Hippocampal formation (tissue), 2 donors: ENCODE data around the gene RRH.
"Not testable (repeated sequence)": the region's sequence is repeated elsewhere in the genome, so short reads cannot be mapped to it uniquely, and the experiment has no call there.

ENCODE experiments used
- DNase-seq, 2 donors: peaks; one replicate each; lab custom pipeline; 2025; lab: John Stamatoyannopoulos, UW

Gene RRH, protein sequence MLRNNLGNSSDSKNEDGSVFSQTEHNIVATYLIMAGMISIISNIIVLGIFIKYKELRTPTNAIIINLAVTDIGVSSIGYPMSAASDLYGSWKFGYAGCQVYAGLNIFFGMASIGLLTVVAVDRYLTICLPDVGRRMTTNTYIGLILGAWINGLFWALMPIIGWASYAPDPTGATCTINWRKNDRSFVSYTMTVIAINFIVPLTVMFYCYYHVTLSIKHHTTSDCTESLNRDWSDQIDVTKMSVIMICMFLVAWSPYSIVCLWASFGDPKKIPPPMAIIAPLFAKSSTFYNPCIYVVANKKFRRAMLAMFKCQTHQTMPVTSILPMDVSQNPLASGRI

DNA sequence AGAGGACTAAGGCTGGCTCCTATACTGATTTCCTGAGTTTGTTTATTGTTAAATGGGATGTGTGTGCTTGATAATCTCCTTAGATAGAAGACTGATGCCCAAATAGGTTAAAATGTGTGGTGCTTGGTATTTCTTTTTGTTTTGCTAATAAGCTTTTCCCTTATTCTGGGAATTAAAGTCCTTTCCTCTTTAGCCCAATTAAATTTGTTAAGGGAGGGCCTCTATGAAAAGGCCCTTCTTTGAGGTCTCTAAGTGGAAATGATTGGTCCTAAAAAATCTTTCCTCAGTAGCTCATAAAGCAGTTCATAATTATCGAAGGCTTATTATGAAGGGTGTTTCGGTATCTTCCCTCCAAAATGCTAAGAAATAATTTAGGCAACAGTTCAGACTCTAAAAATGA, at the start of gene RRH:
Gene RRH, plus strand, starts transcription at position 301 of the 400 bp plus-strand sequence. Its CDS starts 56 bp downstream, at position 357.
- no peak for DNase-seq

DNA sequence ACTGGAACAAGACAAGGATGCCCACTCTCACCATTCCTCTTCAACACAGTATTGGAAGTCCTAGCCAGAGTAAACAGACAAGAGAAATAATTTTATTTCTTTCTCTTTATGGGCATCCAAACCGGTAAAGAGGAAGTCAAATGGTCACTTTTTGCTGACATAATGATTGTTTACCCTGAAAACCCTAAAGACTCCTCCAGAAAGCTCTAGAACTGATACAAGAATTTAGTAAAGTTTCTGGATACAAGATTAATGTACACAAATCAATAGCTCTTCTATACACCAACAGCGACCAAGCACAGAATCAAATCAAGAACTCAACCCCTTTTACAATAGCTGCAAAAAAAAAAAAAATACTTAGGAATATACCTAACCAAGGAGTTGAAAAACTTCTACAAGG, 45.7 kb upstream of the RRH start:
- DNase-seq: not testable (repeated sequence)

DNA sequence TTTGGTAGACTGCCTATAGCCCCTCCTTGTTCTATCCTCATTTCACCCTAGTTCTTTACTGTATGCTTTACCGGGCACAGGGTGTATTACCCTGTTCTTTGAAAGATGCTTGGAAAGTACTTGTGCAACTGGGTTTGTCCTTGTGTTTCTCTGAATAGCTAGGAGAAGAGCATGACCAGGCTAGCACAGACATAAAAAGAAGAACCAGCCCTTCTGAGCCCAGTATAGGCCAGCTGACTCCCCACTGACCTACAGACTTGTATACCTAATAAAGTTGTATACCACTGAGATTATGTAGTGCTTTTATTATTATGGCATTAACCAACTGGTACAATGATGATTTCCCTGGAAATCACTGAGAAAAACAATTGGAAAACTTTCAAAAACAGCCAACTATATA, 40.9 kb upstream of the RRH start:
- DNase-seq: no peak

DNA sequence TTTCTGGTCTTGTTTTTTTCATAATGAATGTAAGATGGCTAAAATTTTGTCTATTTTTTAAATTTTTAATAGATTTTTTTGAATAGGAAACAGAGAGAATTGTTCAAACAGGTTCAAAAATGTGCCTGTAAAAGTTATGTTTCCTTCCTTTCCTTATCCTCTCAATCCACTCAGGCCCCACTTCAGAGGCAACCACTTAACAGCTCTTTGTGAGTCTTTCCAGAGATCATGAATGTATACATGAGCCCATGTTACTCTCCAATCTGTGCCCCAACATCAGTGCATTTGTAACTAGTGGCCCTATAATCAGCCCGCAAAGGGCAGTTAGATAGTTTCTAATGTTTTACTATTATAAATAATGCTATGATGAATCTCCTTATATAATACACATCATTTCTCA, 40.0 kb upstream of the RRH start:
- no peak for DNase-seq

DNA sequence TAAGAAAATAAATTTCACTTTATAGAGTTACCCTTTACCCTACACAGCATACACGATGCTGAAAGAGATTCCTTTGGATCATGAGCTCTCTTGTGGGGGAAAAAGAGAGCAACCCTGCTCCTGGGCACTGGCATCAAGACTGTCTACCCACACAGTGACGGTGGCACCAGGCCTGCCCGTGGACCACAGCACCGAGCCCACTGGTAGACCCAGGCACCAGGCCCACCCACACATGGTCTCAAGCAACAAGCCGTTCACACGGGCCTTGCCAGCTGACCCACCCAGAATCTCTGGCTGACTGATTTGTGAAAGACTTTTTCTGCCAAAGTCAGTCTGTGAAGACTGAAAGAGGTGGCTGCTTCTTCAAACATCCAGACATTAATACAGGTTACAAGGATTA, 32.7 kb upstream of the RRH start:
- no peak for DNase-seq

DNA sequence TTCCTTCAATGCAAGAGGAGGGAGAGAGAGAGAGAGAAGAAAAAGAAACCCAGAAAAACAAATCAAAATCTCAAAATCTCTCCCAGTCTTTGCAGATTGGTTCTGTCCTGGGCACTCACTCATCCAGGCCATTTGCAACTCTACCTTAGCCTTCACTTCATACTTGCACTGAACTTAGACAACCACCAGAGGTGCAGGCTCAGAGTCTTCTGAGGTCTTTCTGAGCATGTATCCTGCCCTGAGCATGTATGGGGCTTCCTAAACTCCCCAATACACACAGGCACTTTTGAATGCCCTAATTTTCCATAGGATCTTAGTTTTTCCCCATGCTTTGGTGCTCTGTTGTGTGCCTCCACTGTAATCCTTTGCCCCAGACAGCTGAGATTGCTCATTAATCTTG, 28.9 kb upstream of the RRH start:
- no peak for DNase-seq

DNA sequence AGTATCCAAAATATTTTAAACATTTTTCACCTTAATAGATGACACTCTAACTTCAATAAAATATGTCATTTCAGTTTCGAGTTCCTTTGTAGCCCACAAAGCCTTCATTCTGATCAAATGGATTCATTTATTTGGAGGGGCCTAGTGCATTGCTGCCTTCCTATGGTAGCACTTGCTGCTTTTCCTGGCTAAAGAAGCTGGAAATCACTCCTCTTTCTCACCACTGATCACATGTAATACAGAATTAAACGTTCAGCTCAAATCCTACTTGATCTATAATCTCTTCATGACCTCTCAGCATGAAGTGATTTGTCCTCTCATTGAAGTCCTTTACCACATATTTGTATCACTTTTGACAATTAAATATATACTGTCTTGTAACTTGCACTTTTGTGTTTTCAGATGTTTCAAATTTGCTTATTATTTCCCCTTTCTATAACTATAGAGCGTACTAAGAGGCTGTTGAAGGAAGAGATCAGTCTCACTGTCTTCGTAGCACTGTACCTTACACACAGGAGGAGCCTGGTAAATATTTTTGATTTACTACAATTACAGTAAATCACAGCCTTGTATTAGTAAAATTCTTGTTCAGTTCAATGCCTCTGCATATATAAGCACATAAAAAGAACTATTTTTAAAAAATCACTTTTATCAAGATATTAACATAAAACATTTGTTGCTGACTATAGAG, 26.5 kb upstream of the RRH start:
- no peak for DNase-seq

DNA sequence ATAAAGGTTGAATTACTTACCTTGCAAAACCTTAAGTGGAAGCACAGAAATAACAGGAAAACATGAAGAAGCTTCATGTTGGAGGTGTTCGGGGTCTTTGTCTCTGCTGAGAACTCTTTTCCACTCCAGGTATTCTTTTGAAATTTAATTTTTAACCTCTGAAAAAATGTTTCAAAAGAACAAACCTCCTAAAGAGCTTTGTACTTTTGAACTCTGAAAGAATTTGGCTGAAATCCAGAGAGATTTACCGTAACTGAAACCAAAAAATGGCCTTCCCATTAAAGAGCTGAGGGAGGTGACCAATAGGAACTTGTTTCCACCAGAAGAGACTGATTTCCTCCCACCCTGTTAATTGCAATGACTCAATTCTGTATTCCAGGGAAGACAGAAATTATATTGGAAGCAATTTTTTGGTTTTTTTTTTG, 25.9 kb upstream of the RRH start, which contains the start of gene CFI:
Gene CFI, minus strand, starts transcription at position 105 of the 425 bp plus-strand sequence. Its CDS starts 28 bp downstream, at position 77.
- no peak for DNase-seq

DNA sequence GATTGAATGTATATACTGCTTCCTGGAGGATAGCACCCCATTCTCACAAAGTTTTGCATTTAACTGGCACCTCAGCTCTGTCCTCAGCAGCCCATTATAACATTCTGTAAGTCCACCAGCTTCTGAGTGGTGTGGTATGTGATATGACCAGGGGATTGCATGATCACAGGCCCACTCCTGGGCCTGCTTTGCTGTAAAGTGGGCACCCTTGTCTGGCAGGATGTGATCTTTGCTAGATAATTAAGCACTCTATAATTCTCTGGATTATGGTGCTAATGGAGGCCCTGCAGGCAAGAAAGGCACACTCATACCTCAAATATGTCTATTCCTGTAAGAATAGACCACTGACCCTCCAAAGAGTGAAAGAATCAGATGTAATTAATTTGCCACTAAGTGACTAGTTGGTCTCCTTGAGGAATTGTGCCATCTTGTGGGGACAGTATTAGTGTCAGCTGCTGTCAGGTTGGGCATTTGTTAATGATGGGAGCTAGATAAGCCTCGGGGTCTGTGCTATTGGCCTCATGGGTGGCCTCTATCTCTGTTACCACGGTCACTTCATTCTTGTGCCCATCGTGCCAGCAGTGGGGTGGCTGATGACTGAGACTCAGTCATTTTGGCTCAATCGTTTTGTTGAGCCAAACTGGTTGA, 23.7 kb upstream of the RRH start:
- no peak for DNase-seq

DNA sequence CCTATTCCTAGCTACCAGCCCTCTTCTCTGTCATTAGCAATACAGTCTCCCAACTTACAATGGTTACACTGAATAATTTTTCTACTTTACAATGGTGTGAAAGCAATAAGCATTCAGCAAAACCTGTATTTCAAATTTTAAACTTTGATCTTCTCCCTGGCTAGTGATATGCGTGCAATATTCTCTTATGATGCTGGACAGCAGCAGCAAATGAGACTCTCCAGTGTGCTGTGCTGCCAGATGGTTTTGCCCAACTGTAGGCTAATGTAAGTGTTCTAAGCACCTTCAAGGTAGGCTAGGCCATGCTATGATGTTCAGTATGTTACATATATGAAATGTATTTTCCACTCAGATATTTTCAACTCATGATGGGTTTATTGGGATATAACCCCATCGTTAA, 18.1 kb upstream of the RRH start:
- no peak for DNase-seq

DNA sequence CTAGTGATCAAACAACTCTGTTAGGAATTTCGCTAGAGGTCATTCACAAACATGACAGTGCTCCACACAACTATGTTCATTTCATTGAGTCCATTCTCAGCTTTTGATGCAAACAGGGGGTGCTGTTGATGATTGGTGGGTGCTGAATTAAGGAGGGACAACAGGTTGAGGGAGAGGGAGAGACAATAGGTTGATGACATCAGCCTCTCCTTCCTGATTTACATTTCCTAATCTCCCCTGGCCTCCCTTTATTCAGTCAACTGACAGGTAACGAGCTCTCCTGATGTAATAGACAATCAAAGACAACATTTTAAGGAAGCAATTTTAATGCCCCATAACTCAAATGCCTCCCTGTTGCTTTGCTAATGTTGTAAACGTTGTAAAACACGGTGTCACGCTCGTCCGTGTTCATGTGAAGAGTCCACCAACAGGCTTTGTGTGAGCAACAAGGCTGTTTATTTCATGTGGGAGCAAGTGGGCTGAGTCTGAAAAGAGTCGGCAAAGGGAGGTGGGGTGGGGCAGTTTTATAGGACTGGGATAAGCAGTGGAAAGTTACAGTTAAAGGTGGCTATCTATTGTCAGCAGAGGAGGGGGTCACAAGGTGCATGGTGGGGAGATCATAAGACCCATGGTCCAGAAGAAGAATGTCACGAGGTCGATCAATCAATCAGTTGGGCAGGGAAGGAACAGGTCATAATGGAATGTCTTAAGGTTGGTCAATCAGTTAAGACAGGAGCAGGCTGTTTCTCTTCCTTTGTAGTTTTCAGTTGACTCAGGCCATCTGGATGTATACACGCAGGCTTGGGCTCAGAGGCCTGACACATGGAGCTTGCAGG, 17.0 kb upstream of the RRH start:
- no peak for DNase-seq

DNA sequence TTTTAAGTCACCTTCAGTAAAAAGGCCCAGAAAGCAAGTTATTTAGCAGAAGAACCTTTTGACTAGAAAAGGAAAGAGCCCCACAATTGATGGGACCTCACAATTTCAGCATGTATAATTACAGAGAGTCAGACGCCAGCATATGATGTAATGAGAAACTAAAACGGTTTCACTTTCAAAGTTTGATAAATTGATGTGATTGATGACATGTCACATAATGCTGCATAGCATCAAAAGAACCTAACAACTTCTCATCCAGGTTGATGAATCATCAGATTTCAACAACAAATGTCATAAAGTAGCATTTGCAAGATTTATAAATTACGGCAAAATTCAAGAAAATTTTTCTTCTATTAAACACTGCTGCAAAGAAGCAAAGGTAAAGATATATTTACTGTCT, 16.1 kb upstream of the RRH start:
- no peak for DNase-seq

DNA sequence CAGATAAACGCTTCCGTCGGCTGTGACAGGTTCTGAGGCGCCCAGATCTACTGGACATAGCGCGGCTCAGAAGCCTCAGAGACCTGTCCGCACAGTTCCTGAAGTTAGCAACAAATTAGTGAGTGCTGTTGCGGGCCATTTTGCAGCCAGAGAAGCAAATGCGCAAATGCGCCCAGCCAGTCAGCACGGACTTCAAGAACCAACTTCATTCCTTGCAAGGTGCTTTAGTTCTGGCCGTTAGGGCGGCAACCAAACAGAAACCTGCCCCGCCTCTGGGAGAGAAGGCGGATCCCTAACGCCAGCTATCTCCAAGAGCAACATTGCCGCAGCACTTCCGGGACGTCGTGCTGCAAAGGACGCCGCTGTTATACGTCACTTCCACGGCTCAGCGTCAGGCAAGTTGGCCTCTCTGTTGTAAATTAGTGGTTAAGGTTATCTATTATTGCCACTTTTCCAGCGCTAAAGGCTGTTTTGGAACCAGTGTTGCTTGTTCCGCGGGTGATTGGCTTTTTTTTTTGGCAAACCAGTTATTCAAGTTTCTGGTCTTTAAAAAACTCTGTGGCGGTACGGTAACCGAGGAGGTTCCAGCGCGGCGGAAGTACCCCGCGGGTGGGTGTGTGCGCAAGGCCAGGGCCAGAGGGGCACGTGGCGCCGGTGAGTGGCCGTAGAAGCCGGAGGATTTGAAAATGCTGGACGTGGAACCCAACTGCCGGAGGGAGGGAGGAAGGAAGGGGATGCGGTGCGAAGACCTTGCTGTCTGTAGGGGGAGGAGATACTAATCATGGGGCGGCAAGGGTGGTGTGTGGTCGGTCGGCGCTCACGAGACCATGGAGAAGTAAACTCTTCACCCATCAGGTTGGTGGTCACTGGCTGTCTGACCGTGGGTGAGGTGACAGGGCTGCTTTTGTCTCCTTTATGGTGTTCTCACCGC, 12.4 kb upstream of the RRH start, which contains the start of gene GAR1:
Gene GAR1, plus strand, starts transcription at position 612 of the 931 bp plus-strand sequence. CDS start 403 bp downstream, outside the sequence.
- DNase-seq: peak; percentile 84 to 87

DNA sequence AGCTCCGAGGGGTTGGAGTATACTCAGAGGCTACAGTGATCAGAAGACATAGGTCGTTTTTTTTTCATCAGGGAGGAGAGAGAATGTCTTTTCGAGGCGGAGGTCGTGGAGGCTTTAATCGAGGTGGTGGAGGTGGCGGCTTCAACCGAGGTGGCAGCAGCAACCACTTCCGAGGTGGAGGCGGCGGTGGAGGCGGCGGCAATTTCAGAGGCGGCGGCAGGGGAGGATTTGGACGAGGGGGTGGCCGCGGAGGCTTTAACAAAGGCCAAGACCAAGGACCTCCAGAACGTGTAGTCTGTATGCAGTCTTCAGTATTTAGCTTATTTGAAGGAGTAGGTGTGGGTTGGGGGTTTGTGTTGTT, 11.7 kb upstream of the RRH start:
- no peak for DNase-seq

DNA sequence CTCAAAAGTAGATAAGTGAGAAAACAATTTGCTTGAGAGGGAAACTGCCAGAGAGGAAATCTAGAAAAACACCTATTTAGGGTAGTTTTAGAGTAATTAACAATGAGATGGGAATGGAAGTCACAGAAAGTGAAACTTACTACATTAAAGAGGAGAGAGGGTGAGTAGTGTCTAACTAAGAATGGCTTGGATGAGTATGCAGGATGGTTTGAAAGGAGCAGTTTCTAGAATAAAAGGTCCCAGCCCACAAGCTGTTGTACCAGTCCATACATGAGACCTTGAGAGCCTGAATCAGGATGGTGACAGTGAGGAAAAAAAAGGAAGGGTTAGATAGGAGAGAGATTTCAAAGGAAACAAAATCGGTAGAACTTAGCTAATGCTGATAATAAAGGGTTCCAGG, 10.9 kb upstream of the RRH start:
- no peak for DNase-seq

DNA sequence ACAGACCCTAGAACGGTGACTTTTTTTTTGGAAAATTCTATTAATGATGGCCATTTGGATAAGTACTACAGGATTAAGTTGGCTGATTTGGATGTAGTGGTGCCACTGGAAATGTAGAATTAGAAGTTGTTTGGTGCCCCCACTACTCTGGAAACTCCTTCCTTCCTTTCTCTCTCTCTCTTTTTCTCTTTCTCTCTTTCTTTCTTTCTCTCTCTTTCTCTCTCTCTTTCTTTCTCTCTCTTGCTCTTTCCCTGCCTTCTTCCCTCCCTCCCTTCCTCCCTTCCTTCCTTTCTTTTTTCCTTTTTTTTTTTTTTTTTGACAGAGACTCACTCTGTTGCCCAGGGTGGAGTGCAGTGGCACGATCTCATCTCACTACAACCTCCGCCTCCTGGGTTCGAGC, 9.5 kb upstream of the RRH start:
- no peak for DNase-seq

DNA sequence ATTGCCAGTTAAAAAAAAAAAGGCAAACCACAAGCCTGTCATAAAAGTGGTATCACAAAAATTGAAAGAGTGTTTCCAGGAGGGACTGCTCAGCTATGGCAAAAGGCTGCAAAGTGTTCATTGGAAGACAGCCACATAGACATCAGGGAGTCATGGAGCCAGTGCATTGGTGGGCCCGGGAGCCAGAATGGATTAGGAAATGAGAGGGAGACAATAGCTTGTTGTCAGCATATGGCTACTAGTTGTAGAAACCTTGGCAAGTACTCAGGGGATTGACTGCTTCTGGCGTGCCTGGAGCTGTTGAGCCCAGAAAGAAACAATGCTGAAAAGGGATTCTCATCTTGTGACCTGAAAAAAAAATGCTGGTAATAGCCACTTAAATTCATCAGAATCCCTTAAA, 7.2 kb upstream of the RRH start:
- DNase-seq: peak; percentile 19 to 63

DNA sequence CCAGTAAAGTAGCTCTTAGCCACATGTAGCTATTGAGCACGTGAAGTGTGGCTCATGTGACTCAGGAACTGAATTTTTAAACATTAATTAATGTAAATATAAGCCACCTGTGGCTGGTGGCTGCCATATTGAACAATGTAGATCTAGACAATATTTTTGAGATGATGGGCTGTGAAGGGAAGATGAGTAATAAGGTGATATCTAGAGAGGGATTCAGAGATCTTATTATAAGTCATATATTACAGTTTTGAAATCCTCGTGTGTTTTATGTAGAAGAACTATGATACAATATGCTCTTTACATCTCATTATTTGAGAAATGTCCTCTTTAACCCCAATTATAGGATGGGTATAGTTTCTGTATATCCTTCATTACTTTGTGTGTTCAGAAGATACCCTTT, 6.6 kb upstream of the RRH start:
- no peak for DNase-seq

DNA sequence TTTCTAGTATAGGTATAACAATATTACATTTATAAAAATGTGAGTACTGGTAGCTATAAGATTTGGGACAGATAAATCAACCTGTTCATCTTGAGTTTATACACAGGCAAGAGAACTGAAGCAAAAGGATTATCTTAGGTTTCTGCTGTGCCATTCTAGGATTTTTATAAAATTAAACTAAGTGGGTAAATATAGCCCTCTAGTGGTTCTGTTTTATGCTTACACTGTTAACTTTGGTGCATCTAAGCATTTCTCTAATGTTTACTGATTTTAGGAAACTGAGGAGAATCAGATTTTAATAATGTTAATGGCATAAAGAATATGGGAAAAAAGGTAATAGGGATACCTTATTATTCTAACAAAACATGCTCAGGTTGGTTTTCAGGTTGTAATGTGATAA, 1.1 kb upstream of the RRH start:
- peak in 1 of 2 donors; percentile 50 for DNase-seq

DNA sequence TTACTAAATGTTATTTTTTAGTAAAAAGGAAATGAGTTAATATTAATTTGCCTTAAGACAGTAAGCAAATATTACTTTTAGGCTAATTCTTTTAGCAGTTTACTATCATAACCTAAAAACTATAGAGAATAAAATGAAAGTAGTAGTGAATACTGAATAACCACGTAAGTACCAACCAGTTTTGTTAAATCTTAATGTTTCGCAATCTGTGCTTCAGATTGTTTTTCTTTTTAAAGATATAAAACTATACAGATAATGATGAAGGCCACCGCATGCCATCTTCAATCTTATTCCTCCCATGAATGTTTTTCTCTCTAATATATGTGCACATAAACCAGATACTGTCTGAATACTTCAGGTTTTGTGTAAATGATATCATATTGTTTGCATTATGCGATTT, 6.0 kb downstream of the RRH start:
- no peak for DNase-seq

DNA sequence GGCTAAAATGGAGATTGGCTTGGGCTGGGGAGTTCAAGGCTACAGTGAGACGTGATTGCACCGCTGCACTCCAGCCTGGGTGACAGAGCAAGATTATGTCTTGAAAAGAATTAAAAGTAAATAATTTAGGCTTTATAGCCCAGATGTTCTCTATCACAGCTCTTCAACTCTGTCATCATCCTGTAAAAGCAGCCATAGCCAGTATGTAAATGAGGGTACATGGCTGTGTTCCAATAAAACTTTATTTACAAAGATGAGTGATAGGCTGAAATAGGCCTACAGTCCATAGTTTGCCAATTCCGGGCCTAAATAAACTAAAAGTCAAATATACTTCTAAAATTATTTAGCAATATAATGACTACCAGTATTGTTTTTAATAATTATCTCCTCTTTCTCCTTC, 9.2 kb downstream of the RRH start:
- no peak for DNase-seq
